DMS79 (cell line): ENCODE measurements around the gene NUBP2.

ENCODE experiments used
- DNase-seq: peaks from one replicate; lab custom pipeline; 2025; lab: John Stamatoyannopoulos, UW

The NUBP2 gene

DNA sequence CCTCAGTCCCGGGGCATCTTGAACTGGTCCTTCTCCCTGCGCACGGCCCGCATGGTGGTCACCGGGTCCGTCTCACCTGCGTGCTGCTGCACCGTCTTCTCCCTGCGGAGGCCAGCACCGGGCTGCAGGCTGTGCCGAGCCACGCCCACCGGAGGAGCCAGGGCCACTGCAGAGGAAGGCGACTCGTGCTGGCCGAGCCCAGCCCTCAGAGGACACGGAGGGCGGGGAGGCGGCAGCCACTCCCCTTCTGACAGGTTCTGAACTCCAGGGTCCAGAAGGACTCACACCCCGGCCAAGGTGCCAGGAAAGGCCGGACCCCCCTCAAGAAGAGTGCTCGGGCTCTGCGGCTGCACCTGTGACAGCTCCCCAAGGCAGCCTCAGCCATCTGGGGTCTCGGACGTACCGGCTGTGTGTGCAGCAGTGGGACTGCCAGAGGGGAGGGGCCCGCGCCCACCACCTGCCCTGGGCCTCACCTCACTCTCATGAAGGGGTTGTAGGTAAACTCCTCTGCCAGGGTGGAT lies 26.6 kb downstream of the NUBP2 start:
- DNase-seq = no peak

DNA sequence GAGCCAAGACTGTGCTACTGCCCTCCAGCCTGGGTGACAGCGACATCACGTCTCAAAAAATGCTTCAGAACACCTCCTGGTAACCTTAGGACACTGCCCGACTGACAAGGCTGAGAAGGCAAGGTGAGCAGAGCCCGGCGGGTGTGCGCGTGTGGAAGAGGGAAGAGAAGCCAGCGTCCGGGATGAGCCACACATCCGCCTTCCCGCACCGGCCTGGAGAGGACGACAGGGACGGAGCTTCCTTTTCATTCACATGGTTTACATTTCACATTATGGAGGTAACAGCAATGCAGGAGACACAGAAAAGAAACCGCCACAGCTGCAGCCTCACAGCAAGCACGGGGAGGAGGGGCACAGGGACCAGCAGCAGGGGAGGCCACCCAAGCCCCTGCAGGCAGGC lies 27.3 kb downstream of the NUBP2 start:
- DNase-seq = no peak

DNA sequence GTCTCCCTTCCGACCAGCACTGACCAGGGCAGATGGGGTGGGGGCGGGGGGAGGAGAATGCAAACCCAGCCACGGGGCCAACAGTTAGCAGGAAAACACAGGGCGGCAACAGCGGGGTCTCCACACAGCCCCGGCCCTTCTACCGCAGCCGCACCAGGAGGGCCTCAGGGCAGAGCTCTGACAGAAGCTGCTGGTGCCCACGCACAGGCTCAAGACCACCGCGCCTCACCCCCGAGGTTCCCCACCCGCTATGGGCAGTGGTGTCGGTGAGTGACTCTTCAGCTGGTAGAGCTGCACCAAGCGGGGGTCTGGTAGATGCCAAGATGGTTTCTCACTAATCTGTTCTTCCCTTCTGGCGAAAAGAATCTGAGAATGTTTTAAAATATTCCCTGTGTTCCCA lies 27.8 kb downstream of the NUBP2 start:
- DNase-seq = no peak

GRCh38 chr16:1812732-1813163 lies 30.0 kb downstream of the NUBP2 start:
- DNase-seq = no peak

GRCh38 chr16:1815461-1815860 lies 32.7 kb downstream of the NUBP2 start:
- DNase-seq = no peak

DNA sequence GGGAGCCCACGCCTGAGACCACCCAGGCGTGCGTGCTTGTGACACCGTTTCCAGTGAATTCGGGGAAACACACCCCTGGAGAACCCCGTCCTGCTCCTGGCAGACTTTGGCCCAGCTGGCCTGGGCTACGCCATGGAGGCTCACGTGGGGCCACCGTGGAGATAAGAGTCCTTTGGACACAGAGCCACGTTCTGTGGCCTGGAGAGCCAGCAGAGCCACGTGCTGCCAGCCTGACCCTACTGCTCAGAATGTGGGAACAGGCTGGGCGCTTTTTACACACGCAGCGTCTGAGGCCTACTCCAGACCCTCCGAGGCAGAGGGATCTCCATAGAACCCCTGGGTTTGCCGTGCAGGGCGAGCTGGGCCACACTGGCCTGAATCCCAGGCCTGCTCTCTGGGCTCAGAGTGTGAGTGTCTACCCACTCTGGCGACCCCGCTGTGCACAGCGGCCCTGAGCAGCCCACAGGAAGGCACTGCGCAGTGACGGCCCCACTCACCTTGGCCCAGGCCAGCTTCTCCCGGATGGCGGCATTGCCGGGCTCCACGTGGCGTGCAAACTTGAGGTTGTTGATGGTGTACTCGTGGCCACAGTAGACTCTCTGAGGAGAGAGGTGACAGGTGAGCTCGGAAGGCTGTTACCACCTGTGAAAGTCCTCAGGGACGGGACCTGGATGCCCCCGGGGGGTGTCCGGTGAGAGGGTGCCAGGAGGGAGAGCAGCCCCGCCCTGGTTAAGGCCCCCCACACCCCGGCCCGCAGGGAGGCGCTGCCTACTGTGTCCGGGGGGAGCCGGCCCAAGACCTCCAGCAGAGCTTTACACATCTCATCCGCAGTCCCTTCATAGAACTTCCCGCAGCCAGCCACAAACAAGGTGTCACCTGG lies 33.9 kb downstream of the NUBP2 start:
- no peak for DNase-seq

DNA sequence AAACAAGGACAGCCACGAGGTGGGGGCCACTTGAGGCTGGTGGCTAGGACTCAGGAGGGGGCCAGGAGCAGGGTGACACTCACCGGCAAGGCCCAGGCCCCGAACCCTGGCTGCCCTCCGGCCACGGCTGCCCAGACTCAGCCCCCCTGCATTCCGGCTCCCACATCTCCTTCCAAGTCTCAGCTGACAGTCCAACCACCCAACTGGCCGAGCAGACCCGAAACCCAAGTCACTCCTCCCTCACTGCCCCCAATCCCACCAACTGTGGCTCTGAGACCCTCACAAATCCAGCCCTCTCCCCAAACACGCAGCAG lies 34.5 kb downstream of the NUBP2 start:
- no peak for DNase-seq

- DNase-seq = no peak
These were observed 35.0 kb downstream of the NUBP2 start for GRCh38 chr16:1817716-1818115.

- DNase-seq = no peak
These were observed 35.6 kb downstream of the NUBP2 start for GRCh38 chr16:1818204-1818872.

GRCh38 chr16:1818873-1819525 lies 36.2 kb downstream of the NUBP2 start:
- no peak for DNase-seq

DNA sequence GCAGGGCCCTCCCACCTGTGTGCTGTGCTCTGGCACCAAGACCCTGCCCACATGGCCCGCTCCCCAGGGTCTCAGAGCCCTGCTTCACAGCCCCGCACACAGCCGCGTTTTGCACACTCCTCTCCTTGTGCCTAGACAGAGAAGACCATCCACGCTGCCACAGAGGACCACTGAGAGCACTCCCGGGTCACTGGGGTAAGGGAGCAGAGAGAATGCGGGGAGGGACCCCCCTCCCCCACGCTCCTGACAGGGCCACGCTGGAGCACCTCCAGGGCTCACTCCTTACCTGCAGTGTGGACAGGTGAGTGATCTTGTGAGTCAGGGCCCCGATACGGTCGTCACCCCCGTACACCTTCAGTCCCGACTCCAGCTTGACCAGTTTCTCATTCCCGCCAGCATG lies 36.9 kb downstream of the NUBP2 start:
- no peak for DNase-seq

DNA sequence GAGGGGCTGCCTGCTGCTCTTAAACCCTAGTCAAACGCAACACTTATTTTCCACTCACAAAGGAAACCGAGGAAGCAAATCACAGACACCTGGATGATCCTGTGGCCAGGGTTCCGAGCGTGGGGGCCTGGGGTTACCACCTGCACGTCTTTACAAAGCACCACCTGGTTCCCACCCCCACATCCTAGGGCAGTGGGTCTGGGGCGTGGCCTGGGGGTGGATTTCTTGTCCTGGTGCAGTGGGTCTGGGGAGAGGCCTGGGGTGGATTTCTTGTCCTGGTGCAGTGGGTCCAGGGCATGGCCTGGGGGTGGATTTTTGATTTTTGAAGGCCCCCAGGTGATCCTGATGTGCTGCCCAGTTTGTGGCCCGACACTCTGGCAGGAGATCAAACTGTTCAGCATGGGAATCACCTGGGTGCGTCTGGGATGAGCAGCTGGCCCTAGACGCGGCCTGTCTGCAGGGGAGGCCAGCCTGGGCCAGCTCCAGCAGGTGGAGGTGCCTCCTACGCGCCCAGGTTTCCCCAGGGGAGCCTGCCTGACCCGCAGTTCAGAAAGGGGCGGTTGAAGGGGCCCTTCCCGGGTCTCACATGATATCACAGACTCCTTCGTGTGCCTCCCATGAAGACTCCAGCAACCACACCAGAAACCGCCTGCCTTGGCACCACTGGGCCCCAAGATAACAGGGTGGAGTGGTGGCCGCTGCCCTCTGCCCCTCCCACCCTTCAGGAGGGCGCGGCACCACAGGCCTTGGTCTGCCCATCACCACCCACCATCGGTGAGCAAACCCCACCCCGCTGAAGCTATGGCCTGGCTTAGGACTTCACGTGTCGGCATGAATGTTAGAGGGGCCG lies 37.6 kb downstream of the NUBP2 start:
- no peak for DNase-seq

- no peak for DNase-seq
These were observed 38.2 kb downstream of the NUBP2 start for GRCh38 chr16:1820946-1821290.

DNA sequence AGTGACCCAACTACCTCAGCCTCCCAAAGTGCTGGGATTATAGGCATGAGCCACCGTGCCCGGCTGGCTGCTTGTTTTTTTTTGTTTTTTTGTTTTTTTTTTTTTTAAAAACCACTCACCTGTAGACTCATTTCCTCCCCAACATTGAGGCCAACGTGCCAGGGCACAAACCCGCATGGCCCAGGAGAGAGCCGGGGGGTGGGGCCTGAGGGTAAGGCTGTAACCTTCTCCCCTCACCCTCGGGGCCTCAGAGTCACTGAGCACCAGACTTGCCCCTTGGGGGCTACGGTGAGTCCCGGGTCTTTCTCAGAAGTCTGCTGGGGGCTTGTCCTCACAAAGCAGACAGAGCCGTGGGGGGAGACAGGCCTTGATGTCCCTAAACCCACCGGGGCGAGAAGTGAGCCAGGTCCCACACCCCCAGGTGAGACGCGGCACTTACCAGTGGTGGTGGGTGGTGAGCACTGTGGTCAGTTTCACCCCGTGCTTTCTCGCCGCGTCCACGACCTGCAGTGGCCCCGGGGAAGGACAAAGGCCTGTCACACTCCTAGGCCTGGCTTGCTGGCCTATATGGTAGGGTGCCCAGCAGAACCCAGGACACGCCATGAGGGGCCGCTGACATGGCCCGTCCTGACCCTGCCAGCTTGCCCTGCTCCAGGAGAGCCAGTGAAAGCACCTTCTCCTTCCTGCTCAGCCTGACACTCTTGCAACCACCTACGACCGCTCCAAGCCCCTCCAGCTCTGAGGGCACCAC lies 39.3 kb downstream of the NUBP2 start:
- no peak for DNase-seq

DNA sequence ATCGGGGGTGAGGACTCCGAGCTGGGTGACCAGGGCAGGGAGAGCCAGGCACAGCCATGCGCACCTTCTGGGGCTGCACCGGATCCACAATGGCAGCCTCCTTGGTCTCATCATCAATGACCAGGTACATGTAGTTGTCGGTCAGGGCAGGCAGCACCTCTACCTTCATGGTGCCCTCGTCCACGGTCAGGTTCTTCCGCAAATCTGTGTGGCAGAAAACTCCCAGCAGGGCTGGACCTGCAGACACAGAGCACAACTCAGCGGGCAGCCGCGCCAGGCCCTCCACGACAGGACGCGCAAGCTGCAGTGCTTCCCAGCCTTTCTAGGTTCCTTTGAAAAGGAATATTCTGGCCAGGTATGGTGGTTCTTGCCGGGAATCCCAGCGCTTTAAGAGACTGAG lies 40.0 kb downstream of the NUBP2 start:
- no peak for DNase-seq

- no peak for DNase-seq
These were observed 41.1 kb downstream of the NUBP2 start for GRCh38 chr16:1823821-1824220.

GRCh38 chr16:1825381-1825863 lies 42.7 kb downstream of the NUBP2 start:
- no peak for DNase-seq

DNA sequence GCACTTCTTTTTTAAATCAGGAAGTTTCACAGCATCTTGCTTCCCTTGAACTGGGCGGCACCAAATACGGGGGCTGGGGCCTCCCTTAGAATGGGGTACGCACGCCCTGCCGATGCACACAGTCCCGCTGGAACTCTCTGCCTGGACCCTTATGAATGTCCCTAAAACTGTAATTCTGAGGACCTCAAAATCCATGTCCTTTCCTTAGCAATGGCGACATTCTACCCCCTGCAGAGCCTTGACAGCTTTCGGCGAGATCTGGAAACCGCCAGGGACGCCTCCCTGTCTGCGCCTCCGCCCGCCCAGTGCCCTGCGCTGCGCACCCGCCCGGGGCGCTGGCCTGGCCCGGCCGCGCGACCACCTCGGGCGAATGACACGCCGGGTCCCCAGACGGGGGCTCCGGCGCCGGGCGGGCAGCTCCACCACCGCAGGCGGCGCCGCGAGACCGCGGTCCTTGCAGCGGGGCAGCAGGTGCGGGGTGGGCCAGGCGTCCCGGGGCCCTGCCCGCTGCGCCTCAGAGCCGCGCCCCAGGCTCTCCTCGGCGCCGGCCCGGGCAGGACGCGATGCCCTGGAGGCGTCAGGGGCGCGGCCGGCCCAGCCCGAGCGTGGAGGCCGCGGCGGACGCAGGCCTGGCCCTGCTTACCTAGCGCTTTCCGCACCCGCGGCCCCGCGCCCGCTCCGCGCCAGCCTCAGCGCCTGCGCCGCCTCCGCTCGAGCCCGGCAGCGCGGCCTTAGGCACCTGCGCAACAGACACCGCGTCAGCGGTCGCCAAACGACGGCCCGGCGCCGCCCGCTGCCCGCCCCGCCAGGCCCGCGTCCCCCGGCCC lies 43.3 kb downstream of the NUBP2 start:
- no peak for DNase-seq

- peak; percentile 70 for DNase-seq
These were observed 44.2 kb downstream of the NUBP2 start, which contains the start of the genes FAHD1 and HAGH for GRCh38 chr16:1826691-1827573. Gene FAHD1 (plus strand): TSS chr16:1827206. CDS start chr16:1827239, 33 bp downstream. Gene HAGH (minus strand): TSS chr16:1826825. CDS start chr16:1826787, 38 bp downstream.
